ENCODE measurements around the gene CREB5. TPM values are rescaled to one million over a fixed set of nuclear protein-coding genes. Genes with fewer than 3 reads are reported as not detected.

Gene CREB5
- total RNA-seq, 3 donors from 2014 or later = 17.3 to 19.7 (median 18.0) TPM

GRCh38 chr7:28685644-28686417 lies 273.5 kb downstream of the CREB5 start:
- peak overlapping the region; percentile 42 to 53 (median 50) for H3K4me3 ChIP-seq
- intact Hi-C loops (cut with DNase I; ENCODE audit: low total_unique reads) = no loop called here
- no peaks in the 10 kb centered on the region for H3K9me3 ChIP-seq
- H3K36me3 ChIP-seq = no peaks in the 10 kb centered on the region
- H3K4me1 ChIP-seq = no peaks in the 10 kb centered on the region
- H3K27ac ChIP-seq = peak overlapping the region; percentile 73 to 80
- TF ChIP-seq CTCF (IDR thresholded peaks at IDR 0.05) (no peak), POLR2AphosphoS5 (IDR thresholded peaks at IDR 0.05) (peak; percentile 89 to 93 (median 91))
- peak; percentile 88 to 95 for DNase-seq (ENCODE audit: low spot score in 2 of 2)
- no peaks in the 10 kb centered on the region for H3K27me3 ChIP-seq

GRCh38 chr7:28686418-28686800 lies 274.1 kb downstream of the CREB5 start:
- no peak for TF ChIP-seq CTCF (IDR thresholded peaks at IDR 0.05)
- TF ChIP-seq POLR2AphosphoS5 (IDR thresholded peaks at IDR 0.05) = no peak
- TF ChIP-seq POLR2A (IDR thresholded peaks at IDR 0.05) = no peak
- Histone ChIP-seq H3K27me3 (no peaks in the 10 kb centered on the region), H3K4me1 (no peaks in the 10 kb centered on the region), H3K9me3 (no peaks in the 10 kb centered on the region), H3K4me3 (peak overlapping the region; percentile 42 to 53 (median 50)), H3K36me3 (no peaks in the 10 kb centered on the region), H3K27ac (peak overlapping the region in 1 of 2 donors; percentile 80)
- intact Hi-C loops (cut with DNase I; ENCODE audit: low total_unique reads) = no loop called here
- DNase-seq (ENCODE audit: low spot score in 2 of 2) = no peak

GRCh38 chr7:28687537-28687936 lies 275.2 kb downstream of the CREB5 start:
- intact Hi-C loops (cut with DNase I; ENCODE audit: low total_unique reads) = no loop called here
- Histone ChIP-seq H3K4me3 (peak overlapping the region in 2 of 3 donors; percentile 50 to 53), H3K9me3 (no peaks in the 10 kb centered on the region), H3K36me3 (no peaks in the 10 kb centered on the region), H3K27ac (no peak overlapping the region), H3K27me3 (no peaks in the 10 kb centered on the region), H3K4me1 (no peaks in the 10 kb centered on the region)
- DNase-seq (ENCODE audit: low spot score in 2 of 2) = no peak
- no peak for TF ChIP-seq POLR2AphosphoS5 (IDR thresholded peaks at IDR 0.05)
- TF ChIP-seq POLR2A (IDR thresholded peaks at IDR 0.05) = no peak
- no peak for TF ChIP-seq CTCF (IDR thresholded peaks at IDR 0.05)

- DNase-seq (ENCODE audit: low spot score in 2 of 2) = no peak
- intact Hi-C loops (cut with DNase I; ENCODE audit: low total_unique reads) = no loop called here
- no peak for TF ChIP-seq CTCF (IDR thresholded peaks at IDR 0.05)
- TF ChIP-seq POLR2A (IDR thresholded peaks at IDR 0.05) = no peak
- TF ChIP-seq POLR2AphosphoS5 (IDR thresholded peaks at IDR 0.05) = no peak
Observed at GRCh38 chr7:28688174-28688573, 275.9 kb downstream of the CREB5 start.

GRCh38 chr7:28688651-28689050 lies 276.3 kb downstream of the CREB5 start:
- DNase-seq (ENCODE audit: low spot score in 2 of 2) = no peak
- Histone ChIP-seq H3K27me3 (no peaks in the 10 kb centered on the region), H3K4me3 (peak overlapping the region in 1 of 3 donors; percentile 50), H3K9me3 (no peaks in the 10 kb centered on the region), H3K36me3 (no peaks in the 10 kb centered on the region), H3K27ac (no peak overlapping the region), H3K4me1 (no peaks in the 10 kb centered on the region)
- intact Hi-C loops (cut with DNase I; ENCODE audit: low total_unique reads) = no loop called here
- TF ChIP-seq CTCF (IDR thresholded peaks at IDR 0.05) (no peak), POLR2AphosphoS5 (IDR thresholded peaks at IDR 0.05) (no peak), POLR2A (IDR thresholded peaks at IDR 0.05) (no peak)

More at GRCh38 chr7:28688174-28688573, 275.9 kb downstream of the CREB5 start:
- Histone ChIP-seq H3K4me1 (no peaks in the 10 kb centered on the region), H3K4me3 (peak overlapping the region in 1 of 3 donors; percentile 50), H3K9me3 (no peaks in the 10 kb centered on the region), H3K27ac (no peak overlapping the region), H3K27me3 (no peaks in the 10 kb centered on the region), H3K36me3 (no peaks in the 10 kb centered on the region)

Measured in breast epithelium (tissue), 4 donors.